Neural cell (in vitro differentiated cells): Measurements from ENCODE around the gene SUV39H1. TPM values are rescaled to one million over a fixed set of nuclear protein-coding genes. Genes with fewer than 3 reads are reported as not detected.
"Not testable (repeated sequence)": the region's sequence is repeated elsewhere in the genome, so short reads cannot be mapped to it uniquely, and the experiment has no call there.

Source experiments
- H2AFZ ChIP-seq: fragments of 200-600, 300-800 bp; sonication (generic), shearing (Covaris generic); 2 replicates; pipeline ENCODE4 v1.6.0; 2014; ENCODE audit warnings: low read depth, mild to moderate bottlenecking, antibody characterized with exemption, low read length, moderate library complexity
- H3F3A ChIP-seq: fragments of 200-600 bp; shearing (Covaris generic); 2 replicates; pipeline ENCODE4 v1.6.1; 2016; ENCODE audit warnings: mild to moderate bottlenecking, moderate library complexity, mixed read lengths, antibody characterized with exemption, low read length; ENCODE audit not compliant: insufficient read depth, poor library complexity, severe bottlenecking
- H3K27ac ChIP-seq: fragments of 200-600, 300-800 bp; sonication (generic), shearing (Covaris generic); 2 replicates; pipeline ENCODE4 v1.5.1; 2014; ENCODE audit warnings: mild to moderate bottlenecking, low read length, moderate library complexity
- H3K27me3 ChIP-seq: fragments of 300-800, 200-600 bp; sonication (generic), shearing (Covaris generic); 2 replicates; pipeline ENCODE4 v1.6.0; 2014; ENCODE audit warnings: mild to moderate bottlenecking, low read depth, low read length, moderate library complexity; ENCODE audit not compliant: insufficient read depth
- H3K36me3 ChIP-seq: fragments of 300-800, 200-600 bp; sonication (generic), shearing (Covaris generic); 2 replicates; pipeline ENCODE4 v1.5.1; 2014; ENCODE audit warnings: mild to moderate bottlenecking, antibody characterized with exemption, low read length, moderate library complexity; ENCODE audit not compliant: insufficient read depth
- H3K4me2 ChIP-seq: fragments of 300-800, 200-600 bp; sonication (generic), shearing (Covaris generic); 2 replicates; pipeline ENCODE4 v1.6.0; 2014; ENCODE audit warnings: mild to moderate bottlenecking, low read length
- H3K4me3 ChIP-seq: fragments of 300-800, 200-600 bp; sonication (generic), shearing (Covaris generic); 2 replicates; pipeline ENCODE4 v1.5.1; 2014; ENCODE audit warnings: mild to moderate bottlenecking, low read length, moderate library complexity
- H3K79me2 ChIP-seq: fragments of 200-600 bp; shearing (Covaris generic); replicated peaks from 2 replicates; pipeline ENCODE4 v1.6.0; 2014; ENCODE audit warnings: mild to moderate bottlenecking, low read length, moderate library complexity; ENCODE audit not compliant: insufficient read depth
- H3K9ac ChIP-seq: fragments of 300-800, 200-600 bp; sonication (generic), shearing (Covaris generic); 2 replicates; pipeline ENCODE4 v1.6.1; 2016; ENCODE audit warnings: mild to moderate bottlenecking, low read length, mixed read lengths
- H3K9me2 ChIP-seq: fragments of 200-600 bp; shearing (Covaris generic); 2 replicates; pipeline ENCODE4 v1.6.1; 2016; ENCODE audit warnings: mild to moderate bottlenecking, low read length, mixed read lengths; ENCODE audit not compliant: insufficient read depth
- H3K9me3 ChIP-seq: fragments of 200-600, 300-800 bp; sonication (generic), shearing (Covaris generic); 2 replicates; pipeline ENCODE4 v1.6.1; 2016; ENCODE audit warnings: mild to moderate bottlenecking, mixed run types, low read length, moderate library complexity, mixed read lengths
- H4K20me1 ChIP-seq: fragments of 200-600 bp; shearing (Covaris generic); 2 replicates; pipeline ENCODE4 v1.6.1; 2016; ENCODE audit warnings: mild to moderate bottlenecking, mixed run types; ENCODE audit not compliant: insufficient read depth
- EP300 ChIP-seq: fragments of 450-650 bp; conservative IDR thresholded peaks from 2 replicates; pipeline ENCODE4 v1.6.1; 2014; ENCODE audit warnings: antibody characterized with exemption, mild to moderate bottlenecking, moderate library complexity; ENCODE audit not compliant: poor library complexity, severe bottlenecking
- EZH2 ChIP-seq: fragments of 200-600, 300-800 bp; shearing (Covaris generic), sonication (generic); IDR thresholded peaks from 2 replicates; pipeline ENCODE4 v1.6.1; 2014; ENCODE audit warnings: antibody characterized with exemption, low read length, borderline replicate concordance, mild to moderate bottlenecking; ENCODE audit not compliant: insufficient read depth, poor library complexity, severe bottlenecking
- MXI1 ChIP-seq: fragments of 450-650 bp; conservative IDR thresholded peaks from 2 replicates; pipeline ENCODE4 v1.6.1; 2014; ENCODE audit warnings: antibody characterized with exemption, mild to moderate bottlenecking; ENCODE audit not compliant: poor library complexity, severe bottlenecking
- POLR2AphosphoS5 ChIP-seq: IDR thresholded peaks from 2 replicates; pipeline ENCODE4 v1.6.1; 2012
- RAD21 ChIP-seq: fragments of 450-650 bp; conservative IDR thresholded peaks from 2 replicates; pipeline ENCODE4 v1.6.1; 2014; ENCODE audit warnings: antibody characterized with exemption, mild to moderate bottlenecking, moderate library complexity
- REST ChIP-seq: IDR thresholded peaks from 2 replicates; pipeline ENCODE4 v1.6.1; 2012; ENCODE audit warnings: borderline replicate concordance
- SMC3 ChIP-seq: fragments of 450-650 bp; conservative IDR thresholded peaks from 2 replicates; pipeline ENCODE4 v1.6.1; 2014; ENCODE audit warnings: antibody characterized with exemption, mild to moderate bottlenecking, moderate library complexity; ENCODE audit not compliant: poor library complexity
- TAF1 ChIP-seq: IDR thresholded peaks from 2 replicates; pipeline ENCODE4 v1.6.1; 2012; ENCODE audit warnings: low read depth
- polyA plus RNA-seq: library from polyadenylated mRNA; depleted of rRNA; stranded (reverse); fragments of >200 nt; gene quantifications from 2 replicates; pipeline ENCODE4 v1.2.3, GENCODE V29; 2014
- TF ChIP-seq, protein P1 (sequence below): fragments of 450-650 bp; IDR thresholded peaks from 2 replicates; pipeline ENCODE4 v1.5.1; 2014; ENCODE audit warnings: antibody characterized with exemption, mild to moderate bottlenecking, moderate library complexity; ENCODE audit not compliant: poor library complexity, severe bottlenecking

SUV39H1 gene
- polyA plus RNA-seq, 1 donor from 2014 or later: 3.2 TPM

- TF ChIP-seq, protein P1, sequence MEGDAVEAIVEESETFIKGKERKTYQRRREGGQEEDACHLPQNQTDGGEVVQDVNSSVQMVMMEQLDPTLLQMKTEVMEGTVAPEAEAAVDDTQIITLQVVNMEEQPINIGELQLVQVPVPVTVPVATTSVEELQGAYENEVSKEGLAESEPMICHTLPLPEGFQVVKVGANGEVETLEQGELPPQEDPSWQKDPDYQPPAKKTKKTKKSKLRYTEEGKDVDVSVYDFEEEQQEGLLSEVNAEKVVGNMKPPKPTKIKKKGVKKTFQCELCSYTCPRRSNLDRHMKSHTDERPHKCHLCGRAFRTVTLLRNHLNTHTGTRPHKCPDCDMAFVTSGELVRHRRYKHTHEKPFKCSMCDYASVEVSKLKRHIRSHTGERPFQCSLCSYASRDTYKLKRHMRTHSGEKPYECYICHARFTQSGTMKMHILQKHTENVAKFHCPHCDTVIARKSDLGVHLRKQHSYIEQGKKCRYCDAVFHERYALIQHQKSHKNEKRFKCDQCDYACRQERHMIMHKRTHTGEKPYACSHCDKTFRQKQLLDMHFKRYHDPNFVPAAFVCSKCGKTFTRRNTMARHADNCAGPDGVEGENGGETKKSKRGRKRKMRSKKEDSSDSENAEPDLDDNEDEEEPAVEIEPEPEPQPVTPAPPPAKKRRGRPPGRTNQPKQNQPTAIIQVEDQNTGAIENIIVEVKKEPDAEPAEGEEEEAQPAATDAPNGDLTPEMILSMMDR: no peak
- TF ChIP-seq EP300: no peak
- TF ChIP-seq SMC3: no peak
- TF ChIP-seq MXI1: no peak
- TF ChIP-seq EZH2: no peak
- no peak for TF ChIP-seq POLR2AphosphoS5
- no peak for TF ChIP-seq RAD21
- no peak for TF ChIP-seq TAF1
- TF ChIP-seq REST: no peak
- Histone ChIP-seq H3K4me2 (peak overlapping the region; percentile 35), H3K27me3 (no peaks in the 10 kb centered on the region), H2AFZ (no peak overlapping the region), H3K9ac (no peak overlapping the region), H3K9me3 (no peaks in the 10 kb centered on the region), H3K27ac (no peak overlapping the region), H3K36me3 (no peaks in the 10 kb centered on the region), H3F3A (no peaks in the 10 kb centered on the region), H4K20me1 (no peaks in the 10 kb centered on the region), H3K9me2 (no peaks in the 10 kb centered on the region), H3K4me3 (peak overlapping the region; percentile 79), H3K79me2 (no peaks in the 10 kb centered on the region)
These were observed 19.0 kb upstream of the SUV39H1 start for GRCh38 chrX:48677516-48677915.

GRCh38 chrX:48680467-48680866, 16.1 kb upstream of the SUV39H1 start:
- H3K27me3 ChIP-seq, H3K4me2 ChIP-seq, H3K36me3 ChIP-seq, H3K27ac ChIP-seq, H4K20me1 ChIP-seq, H3F3A ChIP-seq, H3K9ac ChIP-seq, H2AFZ ChIP-seq, H3K9me2 ChIP-seq, H3K4me3 ChIP-seq, H3K9me3 ChIP-seq, H3K79me2 ChIP-seq: not testable (repeated sequence)

GRCh38 chrX:48680925-48681324, 15.6 kb upstream of the SUV39H1 start:
- not testable (repeated sequence) for H3K36me3 ChIP-seq, H3K27me3 ChIP-seq, H3K27ac ChIP-seq, H3K79me2 ChIP-seq, H3K4me3 ChIP-seq, H2AFZ ChIP-seq, H3K9me2 ChIP-seq, H4K20me1 ChIP-seq, H3K9me3 ChIP-seq, H3K4me2 ChIP-seq, H3K9ac ChIP-seq, H3F3A ChIP-seq
